ENCODE data around the gene CMTM4. TPM values are rescaled to one million over a fixed set of nuclear protein-coding genes. Genes with fewer than 3 reads are reported as not detected.

CMTM4 gene
- polyA plus RNA-seq, 1 donor from 2014 or later, result 27.2 TPM

DNA sequence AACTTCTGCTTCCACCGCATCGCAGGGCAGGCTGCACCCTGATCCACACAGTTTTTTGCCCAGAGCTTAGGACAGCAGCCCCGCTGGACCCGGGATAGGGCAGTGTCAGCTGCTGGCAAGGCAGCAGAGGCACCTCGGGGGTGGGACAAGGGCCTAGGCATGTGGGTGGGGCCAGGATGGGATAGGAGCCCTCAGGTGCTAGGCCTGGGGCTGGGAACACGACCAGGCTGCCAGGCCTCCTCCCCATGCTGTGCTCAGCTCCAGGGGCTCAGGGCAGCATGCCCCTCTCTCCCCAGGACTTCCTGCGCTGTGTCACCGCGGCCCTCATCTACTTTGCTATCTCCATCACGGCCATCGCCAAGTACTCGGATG, 87.4 kb downstream of the CMTM4 start (continued):
- TF ChIP-seq, protein P1, sequence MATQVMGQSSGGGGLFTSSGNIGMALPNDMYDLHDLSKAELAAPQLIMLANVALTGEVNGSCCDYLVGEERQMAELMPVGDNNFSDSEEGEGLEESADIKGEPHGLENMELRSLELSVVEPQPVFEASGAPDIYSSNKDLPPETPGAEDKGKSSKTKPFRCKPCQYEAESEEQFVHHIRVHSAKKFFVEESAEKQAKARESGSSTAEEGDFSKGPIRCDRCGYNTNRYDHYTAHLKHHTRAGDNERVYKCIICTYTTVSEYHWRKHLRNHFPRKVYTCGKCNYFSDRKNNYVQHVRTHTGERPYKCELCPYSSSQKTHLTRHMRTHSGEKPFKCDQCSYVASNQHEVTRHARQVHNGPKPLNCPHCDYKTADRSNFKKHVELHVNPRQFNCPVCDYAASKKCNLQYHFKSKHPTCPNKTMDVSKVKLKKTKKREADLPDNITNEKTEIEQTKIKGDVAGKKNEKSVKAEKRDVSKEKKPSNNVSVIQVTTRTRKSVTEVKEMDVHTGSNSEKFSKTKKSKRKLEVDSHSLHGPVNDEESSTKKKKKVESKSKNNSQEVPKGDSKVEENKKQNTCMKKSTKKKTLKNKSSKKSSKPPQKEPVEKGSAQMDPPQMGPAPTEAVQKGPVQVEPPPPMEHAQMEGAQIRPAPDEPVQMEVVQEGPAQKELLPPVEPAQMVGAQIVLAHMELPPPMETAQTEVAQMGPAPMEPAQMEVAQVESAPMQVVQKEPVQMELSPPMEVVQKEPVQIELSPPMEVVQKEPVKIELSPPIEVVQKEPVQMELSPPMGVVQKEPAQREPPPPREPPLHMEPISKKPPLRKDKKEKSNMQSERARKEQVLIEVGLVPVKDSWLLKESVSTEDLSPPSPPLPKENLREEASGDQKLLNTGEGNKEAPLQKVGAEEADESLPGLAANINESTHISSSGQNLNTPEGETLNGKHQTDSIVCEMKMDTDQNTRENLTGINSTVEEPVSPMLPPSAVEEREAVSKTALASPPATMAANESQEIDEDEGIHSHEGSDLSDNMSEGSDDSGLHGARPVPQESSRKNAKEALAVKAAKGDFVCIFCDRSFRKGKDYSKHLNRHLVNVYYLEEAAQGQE (IDR thresholded peaks at IDR 0.05; ENCODE audit: borderline replicate concordance), result no peak
- TF ChIP-seq MXI1 (conservative IDR thresholded peaks at IDR 0.05; ENCODE audit: poor library complexity, severe bottlenecking) (no peak), RAD21 (conservative IDR thresholded peaks at IDR 0.05) (no peak)

DNA sequence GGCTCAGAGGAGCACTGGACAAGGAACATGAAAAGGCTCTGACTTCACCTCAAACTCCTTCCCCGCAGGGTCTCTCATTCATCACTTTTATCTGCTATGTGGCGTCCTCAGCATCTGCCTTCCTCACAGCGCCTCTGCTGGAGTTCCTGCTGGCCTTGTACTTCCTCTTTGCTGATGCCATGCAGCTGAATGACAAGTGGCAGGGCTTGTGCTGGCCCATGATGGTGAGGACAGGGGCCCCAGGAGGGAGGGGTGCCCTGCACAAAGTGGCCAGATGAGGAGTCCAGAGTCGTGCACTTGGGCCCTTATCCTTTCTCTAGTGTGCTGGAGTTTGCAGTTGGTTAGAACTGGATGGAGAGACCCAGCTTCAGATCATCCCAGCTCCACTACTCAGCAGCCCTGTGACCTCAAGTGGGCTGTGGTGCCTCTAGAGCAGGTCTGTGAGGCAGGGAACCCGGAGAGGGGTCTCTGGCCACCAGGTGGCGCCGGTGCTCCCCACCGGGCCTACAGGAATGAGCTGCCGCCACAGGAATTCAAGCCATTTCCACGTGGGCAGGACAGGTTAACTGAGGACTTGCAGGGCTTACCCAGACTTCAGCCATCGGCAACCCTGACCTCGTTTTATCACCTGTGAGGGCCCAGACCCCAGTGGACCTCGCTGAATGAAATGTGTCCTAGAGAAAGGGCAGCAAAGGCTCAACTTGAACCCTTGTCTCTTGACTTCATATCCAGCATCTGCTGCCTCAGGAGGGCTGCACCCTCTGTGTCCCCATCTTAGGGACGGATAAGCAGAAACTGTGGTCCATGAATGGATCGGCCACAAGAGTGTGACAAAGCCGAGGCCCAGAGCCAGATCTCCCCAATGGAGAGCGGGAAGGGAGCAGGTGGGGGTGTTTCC, 88.1 kb downstream of the CMTM4 start:
- Histone ChIP-seq H3F3A (ENCODE audit: insufficient read depth, low read length, poor library complexity, severe bottlenecking) (no peaks in the 10 kb centered on the region), H3K27me3 (ENCODE audit: insufficient read depth, low read depth, low read length) (no peaks in the 10 kb centered on the region), H2AFZ (ENCODE audit: low read depth, low read length) (no peak overlapping the region), H3K79me2 (replicated peaks; ENCODE audit: insufficient read depth, low read length) (no peaks in the 10 kb centered on the region), H3K4me2 (ENCODE audit: low read length) (no peak overlapping the region), H3K4me3 (ENCODE audit: low read length) (no peak overlapping the region), H3K9me3 (ENCODE audit: low read length) (no peaks in the 10 kb centered on the region), H3K27ac (ENCODE audit: low read length) (no peak overlapping the region), H4K20me1 (ENCODE audit: insufficient read depth) (no peaks in the 10 kb centered on the region), H3K36me3 (ENCODE audit: insufficient read depth, low read length) (no peaks in the 10 kb centered on the region), H3K9me2 (ENCODE audit: insufficient read depth, low read length) (no peaks in the 10 kb centered on the region), H3K9ac (ENCODE audit: low read length) (no peak overlapping the region)
- TF ChIP-seq, protein P2, sequence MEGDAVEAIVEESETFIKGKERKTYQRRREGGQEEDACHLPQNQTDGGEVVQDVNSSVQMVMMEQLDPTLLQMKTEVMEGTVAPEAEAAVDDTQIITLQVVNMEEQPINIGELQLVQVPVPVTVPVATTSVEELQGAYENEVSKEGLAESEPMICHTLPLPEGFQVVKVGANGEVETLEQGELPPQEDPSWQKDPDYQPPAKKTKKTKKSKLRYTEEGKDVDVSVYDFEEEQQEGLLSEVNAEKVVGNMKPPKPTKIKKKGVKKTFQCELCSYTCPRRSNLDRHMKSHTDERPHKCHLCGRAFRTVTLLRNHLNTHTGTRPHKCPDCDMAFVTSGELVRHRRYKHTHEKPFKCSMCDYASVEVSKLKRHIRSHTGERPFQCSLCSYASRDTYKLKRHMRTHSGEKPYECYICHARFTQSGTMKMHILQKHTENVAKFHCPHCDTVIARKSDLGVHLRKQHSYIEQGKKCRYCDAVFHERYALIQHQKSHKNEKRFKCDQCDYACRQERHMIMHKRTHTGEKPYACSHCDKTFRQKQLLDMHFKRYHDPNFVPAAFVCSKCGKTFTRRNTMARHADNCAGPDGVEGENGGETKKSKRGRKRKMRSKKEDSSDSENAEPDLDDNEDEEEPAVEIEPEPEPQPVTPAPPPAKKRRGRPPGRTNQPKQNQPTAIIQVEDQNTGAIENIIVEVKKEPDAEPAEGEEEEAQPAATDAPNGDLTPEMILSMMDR (IDR thresholded peaks at IDR 0.05; ENCODE audit: poor library complexity, severe bottlenecking), result peak; percentile 92
- TF ChIP-seq, protein P1 (IDR thresholded peaks at IDR 0.05; ENCODE audit: borderline replicate concordance), result no peak
- no peak for TF ChIP-seq POLR2AphosphoS5 (IDR thresholded peaks at IDR 0.05)
- peak; percentile 79 for TF ChIP-seq MXI1 (conservative IDR thresholded peaks at IDR 0.05; ENCODE audit: poor library complexity, severe bottlenecking)
- no peak for TF ChIP-seq EP300 (conservative IDR thresholded peaks at IDR 0.05; ENCODE audit: poor library complexity, severe bottlenecking)
- TF ChIP-seq SMC3 (conservative IDR thresholded peaks at IDR 0.05; ENCODE audit: poor library complexity), result peak; percentile 90
- TF ChIP-seq TAF1 (IDR thresholded peaks at IDR 0.05; ENCODE audit: low read depth), result no peak
- no peak for TF ChIP-seq EZH2 (IDR thresholded peaks at IDR 0.05; ENCODE audit: borderline replicate concordance, insufficient read depth, low read length, poor library complexity, severe bottlenecking)
- TF ChIP-seq RAD21 (conservative IDR thresholded peaks at IDR 0.05), result peak; percentile 81
